Measurements from ENCODE around the gene GDAP2.

Gene GDAP2

DNA sequence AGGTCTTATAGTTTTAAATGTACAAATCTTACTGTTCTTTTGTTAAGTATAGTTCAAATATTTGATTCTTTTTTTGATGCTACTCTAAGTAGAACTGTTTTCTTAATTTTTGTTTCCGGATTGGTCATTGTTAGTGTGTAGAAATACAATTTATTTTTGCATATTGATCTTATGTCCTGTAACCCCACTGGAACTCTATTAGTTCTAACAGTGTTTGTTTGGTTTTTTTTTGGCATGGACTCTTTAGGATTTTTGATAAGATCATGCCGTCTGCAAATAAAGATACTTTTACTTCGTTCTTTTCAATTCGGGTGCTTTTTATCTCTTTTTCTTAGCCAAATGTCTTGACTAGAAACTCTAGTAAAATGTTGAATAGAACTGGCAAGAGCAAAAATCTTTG lies 26.5 kb downstream of the GDAP2 start:
- H3K9ac ChIP-seq (ENCODE audit: low read length) = no peak overlapping the region
- H3K36me3 ChIP-seq (ENCODE audit: control insufficient read depth, insufficient read depth, low read length, severe bottlenecking) = peaks cover 87% of the 10 kb centered on the region
- no peaks in the 10 kb centered on the region for H3K4me1 ChIP-seq (ENCODE audit: control insufficient read depth, insufficient read depth, low read length)
- H3K4me3 ChIP-seq (ENCODE audit: low read length) = no peak overlapping the region
- H3K27me3 ChIP-seq (replicated peaks; ENCODE audit: control insufficient read depth, insufficient read depth, low read length) = no peaks in the 10 kb centered on the region
- no peaks in the 10 kb centered on the region for H3K9me3 ChIP-seq (ENCODE audit: control insufficient read depth, low read length)
- no peak for DNase-seq (ENCODE audit: low read depth)

DNA sequence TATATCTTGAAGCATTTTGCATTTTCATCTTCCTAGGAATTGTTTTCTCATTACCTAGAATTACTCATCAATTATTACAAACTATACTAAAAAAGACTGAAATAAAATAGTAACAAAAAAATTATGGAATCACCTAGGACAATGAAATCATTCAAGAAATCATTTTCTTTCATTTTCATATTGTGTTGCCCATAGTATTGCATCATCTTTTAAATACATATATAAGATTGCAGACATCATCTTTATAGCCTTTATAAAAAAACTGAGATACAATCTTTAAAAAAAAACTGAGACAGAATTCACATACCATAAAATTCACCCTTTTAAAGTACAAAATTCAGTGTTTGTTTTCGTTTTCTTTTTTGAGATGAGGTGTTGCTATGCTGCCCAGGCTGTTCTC lies 29.6 kb downstream of the GDAP2 start:
- Histone ChIP-seq H3K9me3 (ENCODE audit: control insufficient read depth, low read length) (no peaks in the 10 kb centered on the region), H3K36me3 (ENCODE audit: control insufficient read depth, insufficient read depth, low read length, severe bottlenecking) (peaks cover 79% of the 10 kb centered on the region), H3K4me1 (ENCODE audit: control insufficient read depth, insufficient read depth, low read length) (peaks cover 12% of the 10 kb centered on the region), H3K4me3 (ENCODE audit: low read length) (no peak overlapping the region), H3K9ac (ENCODE audit: low read length) (no peak overlapping the region), H3K27me3 (replicated peaks; ENCODE audit: control insufficient read depth, insufficient read depth, low read length) (no peaks in the 10 kb centered on the region)
- DNase-seq (ENCODE audit: low read depth) = no peak

DNA sequence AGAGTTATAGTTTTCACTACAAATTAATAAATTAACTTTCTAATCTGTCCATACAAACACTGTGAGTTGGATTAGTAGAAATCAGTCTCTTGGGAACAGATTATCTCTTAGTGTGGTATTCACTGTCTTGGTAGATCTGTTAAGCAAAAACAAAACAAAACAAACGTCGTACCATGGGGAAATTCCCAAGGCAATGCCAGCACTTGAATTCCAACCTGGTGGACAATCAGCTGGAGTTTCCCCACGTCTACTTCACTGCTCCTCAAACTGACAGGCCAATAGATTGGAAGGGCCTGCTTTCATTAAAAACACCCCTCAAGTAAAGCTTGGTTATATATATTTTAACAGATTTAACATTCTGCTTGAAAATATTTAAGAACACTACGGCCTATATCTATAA lies 31.9 kb downstream of the GDAP2 start:
- no peak overlapping the region for H3K9ac ChIP-seq (ENCODE audit: low read length)
- H3K27me3 ChIP-seq (replicated peaks; ENCODE audit: control insufficient read depth, insufficient read depth, low read length) = no peaks in the 10 kb centered on the region
- peaks cover 65% of the 10 kb centered on the region for H3K36me3 ChIP-seq (ENCODE audit: control insufficient read depth, insufficient read depth, low read length, severe bottlenecking)
- peak; percentile 19 for DNase-seq (ENCODE audit: low read depth)
- no peak overlapping the region for H3K4me3 ChIP-seq (ENCODE audit: low read length)
- H3K9me3 ChIP-seq (ENCODE audit: control insufficient read depth, low read length) = no peaks in the 10 kb centered on the region
- peaks cover 12% of the 10 kb centered on the region for H3K4me1 ChIP-seq (ENCODE audit: control insufficient read depth, insufficient read depth, low read length)

GRCh38 chr1:117895482-117896114 lies 33.8 kb downstream of the GDAP2 start:
- Histone ChIP-seq H3K4me1 (ENCODE audit: control insufficient read depth, insufficient read depth, low read length) (peaks cover 12% of the 10 kb centered on the region), H3K36me3 (ENCODE audit: control insufficient read depth, insufficient read depth, low read length, severe bottlenecking) (peaks cover 49% of the 10 kb centered on the region), H3K27me3 (replicated peaks; ENCODE audit: control insufficient read depth, insufficient read depth, low read length) (no peaks in the 10 kb centered on the region), H3K9ac (ENCODE audit: low read length) (no peak overlapping the region), H3K9me3 (ENCODE audit: control insufficient read depth, low read length) (no peaks in the 10 kb centered on the region), H3K4me3 (ENCODE audit: low read length) (no peak overlapping the region)
- peak; percentile 95 for DNase-seq (ENCODE audit: low read depth)

GRCh38 chr1:117894078-117894477 lies 35.3 kb downstream of the GDAP2 start:
- Histone ChIP-seq H3K27me3 (replicated peaks; ENCODE audit: control insufficient read depth, insufficient read depth, low read length) (no peaks in the 10 kb centered on the region), H3K9me3 (ENCODE audit: control insufficient read depth, low read length) (no peaks in the 10 kb centered on the region), H3K4me3 (ENCODE audit: low read length) (no peak overlapping the region), H3K4me1 (ENCODE audit: control insufficient read depth, insufficient read depth, low read length) (peaks cover 12% of the 10 kb centered on the region), H3K36me3 (ENCODE audit: control insufficient read depth, insufficient read depth, low read length, severe bottlenecking) (peaks cover 42% of the 10 kb centered on the region), H3K9ac (ENCODE audit: low read length) (no peak overlapping the region)
- no peak for DNase-seq (ENCODE audit: low read depth)

DNA sequence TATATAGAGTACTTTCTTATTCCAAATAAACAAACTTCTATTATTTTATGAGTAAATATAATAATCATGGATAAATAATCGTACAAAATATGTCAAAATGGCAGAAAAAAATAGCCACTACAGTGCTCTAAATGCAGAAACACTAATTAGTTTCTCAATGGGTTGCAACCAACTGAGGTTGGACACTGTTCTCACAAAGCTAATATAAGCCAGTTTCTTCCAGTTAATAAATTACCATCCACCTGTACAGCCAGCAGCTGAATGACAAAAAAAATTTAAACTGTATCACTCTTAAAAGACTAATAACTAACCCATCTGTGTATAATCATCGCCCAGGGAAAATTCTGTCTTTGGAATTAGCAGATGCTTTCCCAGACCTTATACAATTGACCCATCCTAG lies 36.9 kb downstream of the GDAP2 start:
- no peak for DNase-seq (ENCODE audit: low read depth)
- no peak overlapping the region for H3K4me3 ChIP-seq (ENCODE audit: low read length)
- no peak overlapping the region for H3K9ac ChIP-seq (ENCODE audit: low read length)
- H3K4me1 ChIP-seq (ENCODE audit: control insufficient read depth, insufficient read depth, low read length) = peaks cover 10% of the 10 kb centered on the region
- H3K27me3 ChIP-seq (replicated peaks; ENCODE audit: control insufficient read depth, insufficient read depth, low read length) = no peaks in the 10 kb centered on the region
- no peaks in the 10 kb centered on the region for H3K9me3 ChIP-seq (ENCODE audit: control insufficient read depth, low read length)
- H3K36me3 ChIP-seq (ENCODE audit: control insufficient read depth, insufficient read depth, low read length, severe bottlenecking) = peaks cover 31% of the 10 kb centered on the region

DNA sequence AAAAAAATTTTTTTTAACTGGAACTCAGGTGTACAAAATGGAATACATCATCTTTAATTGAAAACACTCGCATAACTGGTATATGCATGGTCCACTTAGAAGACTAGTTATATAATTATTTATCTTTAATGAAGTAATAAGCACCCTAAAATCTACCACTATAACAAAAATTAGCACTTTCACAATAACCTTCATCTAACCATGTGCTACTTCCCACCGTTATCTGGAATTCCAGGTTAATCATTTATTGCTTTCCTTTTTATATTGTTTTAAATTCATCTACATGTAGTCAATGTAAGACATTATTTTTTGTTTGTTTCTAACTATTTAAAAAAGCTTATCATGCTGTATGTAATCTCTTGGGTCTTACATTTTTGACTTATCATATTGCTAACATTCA lies 39.0 kb downstream of the GDAP2 start:
- Histone ChIP-seq H3K36me3 (ENCODE audit: control insufficient read depth, insufficient read depth, low read length, severe bottlenecking) (peaks cover 16% of the 10 kb centered on the region), H3K27me3 (replicated peaks; ENCODE audit: control insufficient read depth, insufficient read depth, low read length) (no peaks in the 10 kb centered on the region), H3K4me3 (ENCODE audit: low read length) (no peak overlapping the region), H3K9ac (ENCODE audit: low read length) (no peak overlapping the region), H3K9me3 (ENCODE audit: control insufficient read depth, low read length) (no peaks in the 10 kb centered on the region), H3K4me1 (ENCODE audit: control insufficient read depth, insufficient read depth, low read length) (peaks cover 10% of the 10 kb centered on the region)
- DNase-seq (ENCODE audit: low read depth) = no peak

DNA sequence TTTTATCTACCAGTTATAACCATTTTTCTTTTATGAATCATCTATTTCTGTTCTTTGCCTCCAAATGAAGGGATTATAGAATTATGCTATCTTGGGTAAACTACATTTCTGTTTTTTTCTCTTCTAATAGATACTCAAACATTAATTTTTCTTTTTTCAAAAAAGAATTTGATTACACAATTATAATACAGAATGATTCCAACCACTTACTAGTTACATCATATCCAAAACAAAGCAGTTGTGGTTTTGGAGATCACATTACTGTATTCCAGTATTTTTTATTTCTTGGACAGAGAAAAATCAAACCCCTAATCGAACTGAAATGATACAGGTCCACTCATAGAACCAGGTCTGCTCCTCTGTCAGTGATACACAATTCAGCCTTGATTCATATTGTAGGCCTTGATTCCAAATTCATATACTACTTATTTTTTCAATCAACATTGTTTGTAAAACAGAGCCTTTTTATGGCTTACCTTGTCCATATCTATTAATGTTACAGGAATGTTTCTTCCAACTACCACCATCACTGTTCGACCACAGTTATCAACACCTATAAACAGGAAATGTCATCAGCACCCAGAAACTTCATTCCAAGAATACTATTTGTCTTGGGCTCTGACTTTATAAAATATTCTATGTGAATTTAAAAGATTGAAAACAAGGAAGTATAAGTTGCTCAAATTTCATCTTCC lies 43.2 kb downstream of the GDAP2 start:
- no peak overlapping the region for H3K4me3 ChIP-seq (ENCODE audit: low read length)
- H3K4me1 ChIP-seq (ENCODE audit: control insufficient read depth, insufficient read depth, low read length) = peaks cover 10% of the 10 kb centered on the region
- peak; percentile 47 for DNase-seq (ENCODE audit: low read depth)
- H3K9me3 ChIP-seq (ENCODE audit: control insufficient read depth, low read length) = no peaks in the 10 kb centered on the region
- no peaks in the 10 kb centered on the region for H3K27me3 ChIP-seq (replicated peaks; ENCODE audit: control insufficient read depth, insufficient read depth, low read length)
- peaks cover 41% of the 10 kb centered on the region for H3K36me3 ChIP-seq (ENCODE audit: control insufficient read depth, insufficient read depth, low read length, severe bottlenecking)
- H3K9ac ChIP-seq (ENCODE audit: low read length) = no peak overlapping the region

DNA sequence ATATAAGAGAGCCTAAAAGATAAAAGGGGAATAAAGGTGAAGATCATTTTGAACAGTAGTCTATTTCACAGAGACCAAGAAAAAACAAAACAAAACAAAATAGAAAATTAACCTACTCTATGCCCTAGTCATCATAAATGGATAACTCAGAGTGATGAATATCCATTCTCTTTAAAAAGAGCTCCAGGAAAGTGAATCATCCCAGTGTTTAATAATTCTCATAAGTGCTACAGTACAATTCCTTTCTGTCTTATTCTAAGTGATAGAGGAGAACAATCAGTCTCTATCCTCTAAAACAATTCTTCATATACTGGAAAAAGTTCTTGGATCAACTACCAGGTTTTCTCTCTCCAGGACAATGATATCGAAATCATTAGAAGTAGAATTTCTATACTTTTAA lies 45.8 kb downstream of the GDAP2 start:
- DNase-seq (ENCODE audit: low read depth) = no peak
- peaks cover 67% of the 10 kb centered on the region for H3K36me3 ChIP-seq (ENCODE audit: control insufficient read depth, insufficient read depth, low read length, severe bottlenecking)
- H3K4me3 ChIP-seq (ENCODE audit: low read length) = no peak overlapping the region
- H3K4me1 ChIP-seq (ENCODE audit: control insufficient read depth, insufficient read depth, low read length) = peaks cover 10% of the 10 kb centered on the region
- H3K9me3 ChIP-seq (ENCODE audit: control insufficient read depth, low read length) = no peaks in the 10 kb centered on the region
- H3K9ac ChIP-seq (ENCODE audit: low read length) = no peak overlapping the region
- no peaks in the 10 kb centered on the region for H3K27me3 ChIP-seq (replicated peaks; ENCODE audit: control insufficient read depth, insufficient read depth, low read length)

DNA sequence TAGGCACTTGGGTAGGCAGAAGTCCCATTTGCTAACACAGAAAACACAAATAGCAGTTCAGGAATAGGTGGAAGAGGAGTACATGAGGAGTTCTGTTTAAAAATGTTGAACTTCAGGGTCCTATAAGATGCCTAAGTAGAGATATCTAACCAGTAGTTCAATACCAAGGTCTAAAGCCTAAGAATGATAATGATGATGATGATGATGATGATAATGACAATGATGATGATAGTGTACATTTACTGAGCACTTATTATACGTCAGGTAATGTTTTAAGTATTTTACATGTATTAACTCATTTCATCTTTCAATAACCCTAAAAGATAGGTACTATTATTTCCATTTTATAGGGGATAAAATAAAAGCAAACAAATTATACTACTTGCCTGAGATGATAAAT lies 50.1 kb downstream of the GDAP2 start:
- DNase-seq (ENCODE audit: low read depth) = no peak
- Histone ChIP-seq H3K9ac (ENCODE audit: low read length) (no peak overlapping the region), H3K9me3 (ENCODE audit: control insufficient read depth, low read length) (peaks cover 5% of the 10 kb centered on the region), H3K4me1 (ENCODE audit: control insufficient read depth, insufficient read depth, low read length) (no peaks in the 10 kb centered on the region), H3K4me3 (ENCODE audit: low read length) (no peak overlapping the region), H3K27me3 (replicated peaks; ENCODE audit: control insufficient read depth, insufficient read depth, low read length) (no peaks in the 10 kb centered on the region), H3K36me3 (ENCODE audit: control insufficient read depth, insufficient read depth, low read length, severe bottlenecking) (peaks cover 93% of the 10 kb centered on the region)

DNA sequence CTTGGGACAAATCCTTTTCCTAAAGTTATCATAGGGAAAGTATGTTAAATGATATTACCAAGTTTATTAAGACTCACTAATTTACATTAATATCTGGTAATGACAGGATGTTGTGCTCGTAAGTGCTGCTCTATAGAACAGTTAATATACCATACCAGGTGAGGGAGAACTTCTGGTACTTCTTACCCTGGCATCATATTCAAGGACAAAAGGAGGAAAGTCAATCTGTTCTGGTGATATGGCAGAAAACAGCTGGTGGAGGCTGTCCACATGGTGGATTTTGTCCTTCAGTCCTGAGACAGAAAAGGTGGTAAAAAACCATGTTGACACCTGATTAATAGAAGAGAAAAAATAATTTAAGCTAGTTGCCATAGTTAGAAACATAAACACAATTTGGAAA lies 51.6 kb downstream of the GDAP2 start:
- H3K27me3 ChIP-seq (replicated peaks; ENCODE audit: control insufficient read depth, insufficient read depth, low read length) = no peaks in the 10 kb centered on the region
- H3K36me3 ChIP-seq (ENCODE audit: control insufficient read depth, insufficient read depth, low read length, severe bottlenecking) = peaks cover 97% of the 10 kb centered on the region
- H3K4me3 ChIP-seq (ENCODE audit: low read length) = no peak overlapping the region
- DNase-seq (ENCODE audit: low read depth) = no peak
- H3K9ac ChIP-seq (ENCODE audit: low read length) = no peak overlapping the region
- H3K9me3 ChIP-seq (ENCODE audit: control insufficient read depth, low read length) = peaks cover 20% of the 10 kb centered on the region
- no peaks in the 10 kb centered on the region for H3K4me1 ChIP-seq (ENCODE audit: control insufficient read depth, insufficient read depth, low read length)

GRCh38 chr1:117871013-117871412 lies 58.4 kb downstream of the GDAP2 start:
- H3K9ac ChIP-seq (ENCODE audit: low read length) = no peak overlapping the region
- H3K36me3 ChIP-seq (ENCODE audit: control insufficient read depth, insufficient read depth, low read length, severe bottlenecking) = peaks cover 88% of the 10 kb centered on the region
- no peaks in the 10 kb centered on the region for H3K27me3 ChIP-seq (replicated peaks; ENCODE audit: control insufficient read depth, insufficient read depth, low read length)
- H3K4me3 ChIP-seq (ENCODE audit: low read length) = no peak overlapping the region
- H3K4me1 ChIP-seq (ENCODE audit: control insufficient read depth, insufficient read depth, low read length) = no peaks in the 10 kb centered on the region
- DNase-seq (ENCODE audit: low read depth) = no peak
- H3K9me3 ChIP-seq (ENCODE audit: control insufficient read depth, low read length) = peaks cover 28% of the 10 kb centered on the region
